Ishikawa (cell line): Measurements from ENCODE around the gene CERS6.

Experiments
- CEBPB ChIP-seq: IDR thresholded peaks from 2 replicates; pipeline ENCODE4 v1.6.1; 2012
- CREB1 ChIP-seq: IDR thresholded peaks from 2 replicates; pipeline ENCODE4 v1.6.1; 2012; ENCODE audit warnings: low read depth
- EGR1 ChIP-seq: IDR thresholded peaks from 2 replicates; pipeline ENCODE4 v1.6.1; 2012
- EP300 ChIP-seq: IDR thresholded peaks from 2 replicates; pipeline ENCODE4 v1.6.1; 2012; ENCODE audit warnings: borderline replicate concordance
- FOXM1 ChIP-seq: IDR thresholded peaks from 2 replicates; pipeline ENCODE4 v1.6.1; 2012; ENCODE audit warnings: low read depth, borderline replicate concordance
- MAX ChIP-seq: IDR thresholded peaks from 2 replicates; pipeline ENCODE4 v1.6.1; 2012
- NFIC ChIP-seq: IDR thresholded peaks from 2 replicates; pipeline ENCODE4 v1.6.1; 2012
- RAD21 ChIP-seq: IDR thresholded peaks from 2 replicates; pipeline ENCODE4 v1.6.1; 2012; ENCODE audit warnings: low read depth
- REST ChIP-seq: IDR thresholded peaks from 2 replicates; pipeline ENCODE4 v1.6.1; 2012; ENCODE audit warnings: low read depth, mild to moderate bottlenecking
- TAF1 ChIP-seq: IDR thresholded peaks from 2 replicates; pipeline ENCODE4 v1.6.1; 2012; ENCODE audit warnings: low read depth, mild to moderate bottlenecking
- TCF12 ChIP-seq: IDR thresholded peaks from 2 replicates; pipeline ENCODE4 v1.6.1; 2012; ENCODE audit warnings: low read depth
- TEAD4 ChIP-seq: IDR thresholded peaks from 2 replicates; pipeline ENCODE4 v1.6.1; 2012
- USF1 ChIP-seq: IDR thresholded peaks from 2 replicates; pipeline ENCODE4 v1.6.1; 2012
- YY1 ChIP-seq: IDR thresholded peaks from 2 replicates; pipeline ENCODE4 v1.6.1; 2012; ENCODE audit warnings: low read depth
- ZBTB7A ChIP-seq: IDR thresholded peaks from 2 replicates; pipeline ENCODE4 v1.6.1; 2012; ENCODE audit warnings: low read depth

Gene CERS6

GRCh38 chr2:168655207-168655606 is 199.1 kb downstream of the CERS6 start:
- TF ChIP-seq TAF1 (no peak), USF1 (no peak), FOXM1 (no peak), TEAD4 (no peak), MAX (no peak), TCF12 (no peak), CREB1 (no peak)

GRCh38 chr2:168658706-168659105 is 202.6 kb downstream of the CERS6 start:
- peak; percentile 28; the same call in 1 of the 2 replicates for TF ChIP-seq NFIC
- TF ChIP-seq CEBPB, result no peak

- no peak for TF ChIP-seq EGR1
- no peak for TF ChIP-seq TCF12
- TF ChIP-seq EP300, result no peak
- no peak for TF ChIP-seq MAX
- no peak for TF ChIP-seq TEAD4
- TF ChIP-seq RAD21, result no peak
- TF ChIP-seq REST, result no peak
- no peak for TF ChIP-seq NFIC
- TF ChIP-seq USF1, result no peak
- no peak for TF ChIP-seq FOXM1
- TF ChIP-seq YY1, result no peak
- TF ChIP-seq CEBPB, result no peak
- TF ChIP-seq TAF1, result no peak
Measured at GRCh38 chr2:168660870-168661862, 205.1 kb downstream of the CERS6 start.

GRCh38 chr2:168661863-168662256 is 205.8 kb downstream of the CERS6 start:
- TF ChIP-seq TCF12 (no peak), RAD21 (no peak), NFIC (no peak), MAX (no peak)

GRCh38 chr2:168662651-168663208 is 206.7 kb downstream of the CERS6 start:
- TF ChIP-seq NFIC, result no peak
- no peak for TF ChIP-seq TAF1
- TF ChIP-seq EP300, result no peak
- no peak for TF ChIP-seq ZBTB7A
- no peak for TF ChIP-seq FOXM1

GRCh38 chr2:168663993-168664392 is 207.9 kb downstream of the CERS6 start:
- TF ChIP-seq USF1 (no peak), EP300 (no peak), NFIC (no peak), YY1 (no peak), FOXM1 (no peak), REST (no peak), TEAD4 (no peak), CREB1 (no peak), TCF12 (no peak), MAX (no peak), RAD21 (no peak), ZBTB7A (no peak), TAF1 (no peak)
